Neural cell (in vitro differentiated cells): Measurements from ENCODE around the gene DDX39B. TPM values are rescaled to one million over a fixed set of nuclear protein-coding genes. Genes with fewer than 3 reads are reported as not detected.

ENCODE experiments used
- H2AFZ ChIP-seq: fragments of 200-600, 300-800 bp; sonication (generic), shearing (Covaris generic); 2 replicates; pipeline ENCODE4 v1.6.0; 2014; ENCODE audit warnings: low read depth, mild to moderate bottlenecking, antibody characterized with exemption, low read length, moderate library complexity
- H3F3A ChIP-seq: fragments of 200-600 bp; shearing (Covaris generic); 2 replicates; pipeline ENCODE4 v1.6.1; 2016; ENCODE audit warnings: mild to moderate bottlenecking, moderate library complexity, mixed read lengths, antibody characterized with exemption, low read length; ENCODE audit not compliant: insufficient read depth, poor library complexity, severe bottlenecking
- H3K27ac ChIP-seq: fragments of 200-600, 300-800 bp; sonication (generic), shearing (Covaris generic); 2 replicates; pipeline ENCODE4 v1.5.1; 2014; ENCODE audit warnings: mild to moderate bottlenecking, low read length, moderate library complexity
- H3K27me3 ChIP-seq: fragments of 300-800, 200-600 bp; sonication (generic), shearing (Covaris generic); 2 replicates; pipeline ENCODE4 v1.6.0; 2014; ENCODE audit warnings: mild to moderate bottlenecking, low read depth, low read length, moderate library complexity; ENCODE audit not compliant: insufficient read depth
- H3K36me3 ChIP-seq: fragments of 300-800, 200-600 bp; sonication (generic), shearing (Covaris generic); 2 replicates; pipeline ENCODE4 v1.5.1; 2014; ENCODE audit warnings: mild to moderate bottlenecking, antibody characterized with exemption, low read length, moderate library complexity; ENCODE audit not compliant: insufficient read depth
- H3K4me2 ChIP-seq: fragments of 300-800, 200-600 bp; sonication (generic), shearing (Covaris generic); 2 replicates; pipeline ENCODE4 v1.6.0; 2014; ENCODE audit warnings: mild to moderate bottlenecking, low read length
- H3K4me3 ChIP-seq: fragments of 300-800, 200-600 bp; sonication (generic), shearing (Covaris generic); 2 replicates; pipeline ENCODE4 v1.5.1; 2014; ENCODE audit warnings: mild to moderate bottlenecking, low read length, moderate library complexity
- H3K79me2 ChIP-seq: fragments of 200-600 bp; shearing (Covaris generic); replicated peaks from 2 replicates; pipeline ENCODE4 v1.6.0; 2014; ENCODE audit warnings: mild to moderate bottlenecking, low read length, moderate library complexity; ENCODE audit not compliant: insufficient read depth
- H3K9ac ChIP-seq: fragments of 300-800, 200-600 bp; sonication (generic), shearing (Covaris generic); 2 replicates; pipeline ENCODE4 v1.6.1; 2016; ENCODE audit warnings: mild to moderate bottlenecking, low read length, mixed read lengths
- H3K9me2 ChIP-seq: fragments of 200-600 bp; shearing (Covaris generic); 2 replicates; pipeline ENCODE4 v1.6.1; 2016; ENCODE audit warnings: mild to moderate bottlenecking, low read length, mixed read lengths; ENCODE audit not compliant: insufficient read depth
- H3K9me3 ChIP-seq: fragments of 200-600, 300-800 bp; sonication (generic), shearing (Covaris generic); 2 replicates; pipeline ENCODE4 v1.6.1; 2016; ENCODE audit warnings: mild to moderate bottlenecking, mixed run types, low read length, moderate library complexity, mixed read lengths
- H4K20me1 ChIP-seq: fragments of 200-600 bp; shearing (Covaris generic); 2 replicates; pipeline ENCODE4 v1.6.1; 2016; ENCODE audit warnings: mild to moderate bottlenecking, mixed run types; ENCODE audit not compliant: insufficient read depth
- CTCF ChIP-seq: fragments of 450-650 bp; IDR thresholded peaks from 2 replicates; pipeline ENCODE4 v1.5.1; 2014; ENCODE audit warnings: antibody characterized with exemption, mild to moderate bottlenecking, moderate library complexity; ENCODE audit not compliant: poor library complexity, severe bottlenecking
- EP300 ChIP-seq: fragments of 450-650 bp; conservative IDR thresholded peaks from 2 replicates; pipeline ENCODE4 v1.6.1; 2014; ENCODE audit warnings: antibody characterized with exemption, mild to moderate bottlenecking, moderate library complexity; ENCODE audit not compliant: poor library complexity, severe bottlenecking
- EZH2 ChIP-seq: fragments of 200-600, 300-800 bp; shearing (Covaris generic), sonication (generic); IDR thresholded peaks from 2 replicates; pipeline ENCODE4 v1.6.1; 2014; ENCODE audit warnings: antibody characterized with exemption, low read length, borderline replicate concordance, mild to moderate bottlenecking; ENCODE audit not compliant: insufficient read depth, poor library complexity, severe bottlenecking
- MXI1 ChIP-seq: fragments of 450-650 bp; conservative IDR thresholded peaks from 2 replicates; pipeline ENCODE4 v1.6.1; 2014; ENCODE audit warnings: antibody characterized with exemption, mild to moderate bottlenecking; ENCODE audit not compliant: poor library complexity, severe bottlenecking
- POLR2AphosphoS5 ChIP-seq: IDR thresholded peaks from 2 replicates; pipeline ENCODE4 v1.6.1; 2012
- RAD21 ChIP-seq: fragments of 450-650 bp; conservative IDR thresholded peaks from 2 replicates; pipeline ENCODE4 v1.6.1; 2014; ENCODE audit warnings: antibody characterized with exemption, mild to moderate bottlenecking, moderate library complexity
- REST ChIP-seq: IDR thresholded peaks from 2 replicates; pipeline ENCODE4 v1.6.1; 2012; ENCODE audit warnings: borderline replicate concordance
- SMC3 ChIP-seq: fragments of 450-650 bp; conservative IDR thresholded peaks from 2 replicates; pipeline ENCODE4 v1.6.1; 2014; ENCODE audit warnings: antibody characterized with exemption, mild to moderate bottlenecking, moderate library complexity; ENCODE audit not compliant: poor library complexity
- TAF1 ChIP-seq: IDR thresholded peaks from 2 replicates; pipeline ENCODE4 v1.6.1; 2012; ENCODE audit warnings: low read depth
- polyA plus RNA-seq: library from polyadenylated mRNA; depleted of rRNA; stranded (reverse); fragments of >200 nt; gene quantifications from 2 replicates; pipeline ENCODE4 v1.2.3, GENCODE V29; 2014

The DDX39B gene
- polyA plus RNA-seq, 1 donor from 2014 or later, result 313 TPM

- Histone ChIP-seq H3F3A (no peaks in the 10 kb centered on the region), H2AFZ (no peak overlapping the region), H3K4me3 (no peak overlapping the region), H3K27me3 (peaks cover 4% of the 10 kb centered on the region), H3K9me2 (no peaks in the 10 kb centered on the region), H3K9me3 (no peaks in the 10 kb centered on the region), H4K20me1 (no peaks in the 10 kb centered on the region), H3K27ac (no peak overlapping the region), H3K36me3 (no peaks in the 10 kb centered on the region), H3K4me2 (no peak overlapping the region), H3K79me2 (no peaks in the 10 kb centered on the region), H3K9ac (no peak overlapping the region)
- TF ChIP-seq EZH2, result no peak
- TF ChIP-seq TAF1, result no peak
- TF ChIP-seq MXI1, result no peak
- no peak for TF ChIP-seq EP300
- no peak for TF ChIP-seq SMC3
- no peak for TF ChIP-seq POLR2AphosphoS5
- TF ChIP-seq REST, result no peak
These were observed 44.9 kb upstream of the DDX39B start for GRCh38 chr6:31586599-31587281.

GRCh38 chr6:31586008-31586407 lies 44.2 kb upstream of the DDX39B start, which contains the start of gene LST1:
Gene LST1, plus strand, starts transcription at chr6:31586277. Its CDS starts 1,023 bp downstream, at chr6:31587300.
- no peak within 1 kb of the TSS for H3K4me2 ChIP-seq
- H3K9me3 ChIP-seq, result no peaks in the 10 kb centered on the region
- H3K4me3 ChIP-seq, result no peak within 1 kb of the TSS
- no peak within 1 kb of the TSS for H3K9ac ChIP-seq
- H4K20me1 ChIP-seq, result no peaks in the 10 kb centered on the region
- no peak within 1 kb of the TSS for H2AFZ ChIP-seq
- no peaks in the 10 kb centered on the region for H3F3A ChIP-seq
- H3K9me2 ChIP-seq, result no peaks in the 10 kb centered on the region
- H3K27ac ChIP-seq, result no peak within 1 kb of the TSS
- H3K79me2 ChIP-seq, result no peaks in the 10 kb centered on the region
- peaks cover 11% of the 10 kb centered on the region for H3K27me3 ChIP-seq
- no peaks in the 10 kb centered on the region for H3K36me3 ChIP-seq
- TF ChIP-seq CTCF (no peak), SMC3 (no peak), REST (no peak), RAD21 (no peak), MXI1 (no peak), TAF1 (no peak), EP300 (no peak), EZH2 (no peak), POLR2AphosphoS5 (no peak)
